Measurements from ENCODE around the gene EMC10.
A peak's percentile ranks its signal among the peaks of the same experiment; 100 is the strongest.

Gene EMC10

DNA sequence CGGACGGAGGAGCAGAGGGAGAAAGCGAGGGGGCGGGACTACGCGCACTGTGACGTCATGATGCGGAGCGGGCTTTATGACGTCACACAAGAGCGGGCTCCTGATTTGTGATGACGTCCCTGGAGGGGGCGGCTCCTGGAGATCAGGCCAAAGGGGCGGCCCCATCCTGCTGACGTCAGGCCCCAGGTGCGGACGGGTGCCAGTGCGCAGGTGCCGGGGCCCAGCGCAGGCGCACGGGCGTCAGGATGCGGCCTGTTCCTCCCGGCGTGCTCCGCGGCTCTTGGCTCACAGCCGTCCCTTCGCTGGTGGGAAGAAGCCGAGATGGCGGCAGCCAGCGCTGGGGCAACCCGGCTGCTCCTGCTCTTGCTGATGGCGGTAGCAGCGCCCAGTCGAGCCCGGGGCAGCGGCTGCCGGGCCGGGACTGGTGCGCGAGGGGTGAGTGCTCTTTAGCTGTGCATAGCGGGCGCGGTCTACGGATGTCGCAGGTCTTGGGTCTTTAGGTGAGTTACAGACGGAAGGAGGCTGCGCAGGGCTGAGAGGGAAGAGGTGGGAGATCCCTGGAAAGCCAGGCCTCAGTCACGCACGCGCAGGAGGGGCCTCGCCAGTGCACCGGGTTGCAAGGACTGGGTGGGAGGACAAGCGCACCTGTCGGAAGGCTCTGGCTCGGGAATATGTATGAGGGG lies at the start of gene EMC10, which contains the start of gene GARIN5A:
Gene EMC10 (plus strand): TSS at position 284 of the 683 bp plus-strand sequence. CDS start 38 bp downstream, at position 322.
Gene GARIN5A (minus strand): TSS at position 625 of the 683 bp plus-strand sequence. CDS start 460 bp downstream, at position 165.
- Histone ChIP-seq H3K9me3 (no peaks in the 10 kb centered on the region), H3K4me1 (ENCODE audit: control insufficient read depth in 1 of 2, insufficient read depth in 1 of 2, low read depth in 1 of 2, low read length in 1 of 2) (peaks cover 8 to 13% of the 10 kb centered on the region in 2 experiments), H3K27ac (peak within 1 kb of the TSS; percentile 75), H3K27me3 (no peaks in the 10 kb centered on the region), H3K4me3 (ENCODE audit: low read depth in 1 of 2, low read length in 1 of 2) (peak within 1 kb of the TSS; percentile 80 to 82), H3K36me3 (peaks cover 26% of the 10 kb centered on the region)
- TF ChIP-seq, protein P1, sequence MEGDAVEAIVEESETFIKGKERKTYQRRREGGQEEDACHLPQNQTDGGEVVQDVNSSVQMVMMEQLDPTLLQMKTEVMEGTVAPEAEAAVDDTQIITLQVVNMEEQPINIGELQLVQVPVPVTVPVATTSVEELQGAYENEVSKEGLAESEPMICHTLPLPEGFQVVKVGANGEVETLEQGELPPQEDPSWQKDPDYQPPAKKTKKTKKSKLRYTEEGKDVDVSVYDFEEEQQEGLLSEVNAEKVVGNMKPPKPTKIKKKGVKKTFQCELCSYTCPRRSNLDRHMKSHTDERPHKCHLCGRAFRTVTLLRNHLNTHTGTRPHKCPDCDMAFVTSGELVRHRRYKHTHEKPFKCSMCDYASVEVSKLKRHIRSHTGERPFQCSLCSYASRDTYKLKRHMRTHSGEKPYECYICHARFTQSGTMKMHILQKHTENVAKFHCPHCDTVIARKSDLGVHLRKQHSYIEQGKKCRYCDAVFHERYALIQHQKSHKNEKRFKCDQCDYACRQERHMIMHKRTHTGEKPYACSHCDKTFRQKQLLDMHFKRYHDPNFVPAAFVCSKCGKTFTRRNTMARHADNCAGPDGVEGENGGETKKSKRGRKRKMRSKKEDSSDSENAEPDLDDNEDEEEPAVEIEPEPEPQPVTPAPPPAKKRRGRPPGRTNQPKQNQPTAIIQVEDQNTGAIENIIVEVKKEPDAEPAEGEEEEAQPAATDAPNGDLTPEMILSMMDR (IDR thresholded peaks at IDR 0.05), result no peak

DNA sequence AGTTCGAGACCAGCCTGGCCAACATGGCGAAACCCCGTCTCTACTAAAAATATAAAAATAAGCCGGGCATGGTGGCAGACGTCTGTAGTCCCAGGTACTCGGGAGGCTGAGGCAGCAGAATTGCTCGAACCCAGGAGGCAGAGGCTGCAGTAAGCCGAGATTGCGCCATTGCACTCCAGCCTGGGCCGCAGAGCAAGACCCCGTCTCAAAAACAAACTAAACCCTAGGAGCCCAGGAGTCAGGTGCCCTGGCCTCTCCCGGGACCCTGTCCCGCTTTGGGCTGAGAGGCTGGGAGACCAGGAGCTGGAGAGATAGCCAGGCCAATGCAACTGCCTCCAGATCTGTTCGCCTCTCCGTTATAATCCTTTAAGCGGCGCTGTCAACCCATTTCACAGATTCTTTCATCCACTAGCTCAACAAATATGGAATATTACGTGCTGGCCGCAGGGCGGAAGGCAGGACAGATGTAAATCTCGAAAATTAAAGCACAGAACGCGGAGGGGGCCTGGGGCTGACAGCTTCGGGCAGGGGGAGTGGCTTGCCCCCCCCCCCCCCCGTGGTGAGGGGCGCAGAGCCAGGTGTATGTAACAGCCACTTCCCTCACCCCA lies 48.9 kb upstream of the EMC10 start:
- Histone ChIP-seq H3K9me3 (no peaks in the 10 kb centered on the region), H3K27me3 (peaks cover 6% of the 10 kb centered on the region), H3K4me1 (ENCODE audit: control insufficient read depth in 1 of 2, insufficient read depth in 1 of 2, low read depth in 1 of 2, low read length in 1 of 2) (peaks cover 17 to 25% of the 10 kb centered on the region in 2 experiments), H3K36me3 (no peaks in the 10 kb centered on the region), H3K4me3 (ENCODE audit: low read depth in 1 of 2, low read length in 1 of 2) (peak overlapping the region; percentile 43 to 46), H3K27ac (peak overlapping the region; percentile 12)
- TF ChIP-seq, protein P1 (IDR thresholded peaks at IDR 0.05), result no peak

DNA sequence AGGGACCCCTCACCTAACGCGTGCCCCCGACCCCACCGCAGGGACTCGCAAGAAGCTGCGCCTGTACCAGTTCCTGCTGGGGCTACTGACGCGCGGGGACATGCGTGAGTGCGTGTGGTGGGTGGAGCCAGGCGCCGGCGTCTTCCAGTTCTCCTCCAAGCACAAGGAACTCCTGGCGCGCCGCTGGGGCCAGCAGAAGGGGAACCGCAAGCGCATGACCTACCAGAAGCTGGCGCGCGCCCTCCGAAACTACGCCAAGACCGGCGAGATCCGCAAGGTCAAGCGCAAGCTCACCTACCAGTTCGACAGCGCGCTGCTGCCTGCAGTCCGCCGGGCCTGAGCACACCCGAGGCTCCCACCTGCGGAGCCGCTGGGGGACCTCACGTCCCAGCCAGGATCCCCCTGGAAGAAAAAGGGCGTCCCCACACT lies 48.3 kb upstream of the EMC10 start:
- TF ChIP-seq, protein P1 (IDR thresholded peaks at IDR 0.05), result no peak
- H3K9me3 ChIP-seq, result no peaks in the 10 kb centered on the region
- H3K27me3 ChIP-seq, result peaks cover 12% of the 10 kb centered on the region
- peak overlapping the region; percentile 43 to 46 for H3K4me3 ChIP-seq (ENCODE audit: low read depth in 1 of 2, low read length in 1 of 2)
- peak overlapping the region; percentile 12 for H3K27ac ChIP-seq
- peaks cover 17 to 28% of the 10 kb centered on the region in 2 experiments for H3K4me1 ChIP-seq (ENCODE audit: control insufficient read depth in 1 of 2, insufficient read depth in 1 of 2, low read depth in 1 of 2, low read length in 1 of 2)
- no peaks in the 10 kb centered on the region for H3K36me3 ChIP-seq

DNA sequence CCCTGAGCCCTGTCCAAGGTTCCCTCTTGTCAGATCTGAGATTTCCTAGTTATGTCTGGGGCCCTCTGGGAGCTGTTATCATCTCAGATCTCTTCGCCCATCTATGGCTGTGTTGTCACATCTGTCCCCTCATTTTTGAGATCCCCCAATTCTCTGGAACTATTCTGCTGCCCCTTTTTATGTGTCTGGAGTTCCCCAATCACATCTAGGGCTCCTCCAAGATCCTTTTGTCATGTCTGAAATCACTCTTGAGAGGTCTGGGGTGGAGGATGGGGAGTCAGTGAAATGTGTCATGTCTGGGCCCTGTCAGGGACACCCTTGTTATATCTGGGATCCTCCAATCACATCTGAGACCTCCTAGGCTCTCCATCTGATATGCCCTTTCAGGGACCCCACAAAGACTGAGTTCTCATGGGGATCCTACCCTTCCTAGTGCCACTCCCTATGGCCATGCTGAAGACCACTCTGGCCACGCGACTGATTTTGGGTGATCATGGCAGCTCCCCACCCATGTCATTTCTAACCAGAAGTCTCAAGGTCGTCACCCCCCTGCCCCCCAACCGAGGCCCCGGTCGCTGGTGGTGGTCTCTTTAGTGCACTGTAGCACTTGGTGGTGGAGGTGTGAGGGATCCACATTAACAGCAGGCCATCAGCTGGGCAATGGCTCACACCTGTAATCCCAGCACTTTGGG lies 47.4 kb upstream of the EMC10 start:
- Histone ChIP-seq H3K27me3 (peaks cover 21% of the 10 kb centered on the region), H3K36me3 (no peaks in the 10 kb centered on the region), H3K4me1 (ENCODE audit: control insufficient read depth in 1 of 2, insufficient read depth in 1 of 2, low read depth in 1 of 2, low read length in 1 of 2) (peaks cover 17 to 28% of the 10 kb centered on the region in 2 experiments), H3K4me3 (ENCODE audit: low read depth in 1 of 2, low read length in 1 of 2) (no peak overlapping the region), H3K9me3 (no peaks in the 10 kb centered on the region), H3K27ac (no peak overlapping the region)
- TF ChIP-seq, protein P1 (IDR thresholded peaks at IDR 0.05), result no peak

DNA sequence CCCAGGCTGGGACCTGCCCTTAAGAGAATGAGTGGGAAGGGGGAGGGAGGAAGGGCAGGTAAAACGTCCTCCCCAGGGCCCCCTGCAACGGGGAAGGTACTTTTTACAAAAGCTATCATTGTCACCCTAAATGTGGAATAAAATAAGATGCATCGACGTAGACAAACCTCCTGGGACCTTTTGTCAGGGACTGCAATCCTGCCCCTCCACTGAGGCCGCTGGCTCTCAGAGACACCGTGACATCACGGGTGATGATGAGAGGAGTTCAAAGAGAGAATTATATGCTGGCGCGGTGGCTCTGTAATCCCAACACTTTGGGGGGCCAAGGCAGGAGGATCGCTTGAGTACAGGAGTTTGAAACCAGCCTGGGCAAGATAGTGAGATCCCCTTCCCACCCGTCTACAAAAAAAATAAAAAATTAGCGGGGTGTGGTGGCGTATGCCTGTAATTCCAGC lies 45.4 kb upstream of the EMC10 start:
- no peaks in the 10 kb centered on the region for H3K9me3 ChIP-seq
- H3K27me3 ChIP-seq, result peaks cover 35% of the 10 kb centered on the region
- peaks cover 17 to 28% of the 10 kb centered on the region in 2 experiments for H3K4me1 ChIP-seq (ENCODE audit: control insufficient read depth in 1 of 2, insufficient read depth in 1 of 2, low read depth in 1 of 2, low read length in 1 of 2)
- H3K4me3 ChIP-seq (ENCODE audit: low read depth in 1 of 2, low read length in 1 of 2), result peak overlapping the region; percentile 56 to 78
- no peaks in the 10 kb centered on the region for H3K36me3 ChIP-seq
- TF ChIP-seq, protein P1 (IDR thresholded peaks at IDR 0.05), result no peak
- H3K27ac ChIP-seq, result peak overlapping the region; percentile 67
